GM18519 (cell line): ENCODE measurements around the gene SLC30A1.
"Not testable (repeated sequence)": the region's sequence is repeated elsewhere in the genome, so short reads cannot be mapped to it uniquely, and the experiment has no call there.

Experiments
- ATAC-seq: cut with Tn5 transposase; IDR thresholded peaks from one replicate; pipeline ENCODE4 v1.9.1; 2021; ENCODE audit warnings: mild to moderate bottlenecking, moderate library complexity; ENCODE audit not compliant: unreplicated experiment, low FRiP score

SLC30A1 gene

GRCh38 chr1:211551638-211552460 is 27.1 kb downstream of the SLC30A1 start:
- no peak for ATAC-seq

DNA sequence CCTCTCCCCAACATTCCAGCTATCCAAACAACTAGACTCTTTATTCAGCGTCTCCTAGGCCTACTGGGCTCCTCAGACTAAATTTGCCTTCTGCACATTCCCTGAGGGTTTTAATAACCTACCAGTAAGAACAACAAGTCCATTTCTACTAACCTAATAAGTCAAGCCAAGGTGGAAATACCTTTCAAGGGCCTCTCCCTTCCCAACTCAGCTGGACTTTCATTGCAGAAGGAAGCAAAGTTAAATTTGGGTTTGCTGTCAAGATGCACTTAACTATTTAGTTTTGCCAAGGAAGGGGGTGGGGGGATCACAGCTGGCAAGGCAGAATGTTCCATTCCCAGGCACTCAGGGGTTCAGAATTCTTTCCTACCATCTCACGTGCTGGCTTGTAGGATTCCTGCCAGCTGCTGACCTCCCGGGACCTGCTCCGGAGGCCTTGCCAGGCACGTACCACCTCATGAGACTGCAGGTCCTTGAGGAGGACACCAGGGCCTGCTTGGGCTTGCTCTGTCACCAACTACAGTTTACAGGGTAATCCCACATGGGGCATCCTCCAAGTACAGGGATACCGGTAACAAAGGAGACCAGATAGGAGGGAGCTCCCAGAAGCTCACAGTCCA is 29.8 kb downstream of the SLC30A1 start:
- ATAC-seq, result no peak

- no peak for ATAC-seq
These were observed 30.5 kb downstream of the SLC30A1 start for GRCh38 chr1:211548321-211549091.

- no peak for ATAC-seq
These were observed 31.3 kb downstream of the SLC30A1 start for GRCh38 chr1:211547710-211548109.

DNA sequence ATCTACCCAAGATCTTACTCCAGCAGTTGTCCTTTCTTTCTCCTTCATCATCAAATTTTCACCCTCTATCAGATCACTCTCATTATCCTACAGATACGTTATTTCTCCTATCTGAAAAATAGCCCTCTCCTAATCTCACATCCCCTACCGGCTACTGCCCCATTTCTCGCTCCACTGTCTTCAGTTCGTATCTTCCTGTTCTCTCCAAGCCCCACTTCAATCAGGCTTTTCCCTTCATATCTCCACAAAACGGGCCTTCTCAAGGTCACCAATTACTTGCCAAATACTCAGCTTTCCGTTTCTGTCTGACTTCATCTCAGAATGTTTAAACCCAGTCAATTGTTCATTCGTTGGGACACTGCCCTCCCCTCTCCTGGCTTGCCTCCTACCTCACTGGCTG is 32.4 kb downstream of the SLC30A1 start:
- no peak for ATAC-seq

DNA sequence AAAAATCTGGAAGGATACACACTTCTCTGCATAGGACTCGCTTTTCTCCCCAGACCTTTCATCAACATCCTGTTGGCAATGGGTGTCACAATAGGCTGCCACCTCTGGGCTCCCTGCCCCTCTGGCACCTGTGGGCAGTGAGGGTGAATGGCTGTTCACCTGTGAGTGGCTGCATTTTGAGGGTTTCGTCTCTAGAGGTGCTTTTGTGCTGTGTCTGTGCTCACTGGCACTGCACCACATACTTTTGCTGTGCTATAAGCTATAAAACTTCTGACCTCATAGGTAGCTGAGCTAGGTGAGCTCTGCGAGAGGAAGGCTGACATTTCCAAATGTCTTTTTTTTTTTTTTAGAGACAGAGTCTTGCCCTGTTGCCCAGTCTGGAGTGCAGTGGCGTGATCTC is 35.9 kb downstream of the SLC30A1 start:
- ATAC-seq, result no peak

- ATAC-seq, result no peak
These were observed 37.1 kb downstream of the SLC30A1 start for GRCh38 chr1:211541720-211542477.

GRCh38 chr1:211541278-211541677 is 37.7 kb downstream of the SLC30A1 start:
- no peak for ATAC-seq

DNA sequence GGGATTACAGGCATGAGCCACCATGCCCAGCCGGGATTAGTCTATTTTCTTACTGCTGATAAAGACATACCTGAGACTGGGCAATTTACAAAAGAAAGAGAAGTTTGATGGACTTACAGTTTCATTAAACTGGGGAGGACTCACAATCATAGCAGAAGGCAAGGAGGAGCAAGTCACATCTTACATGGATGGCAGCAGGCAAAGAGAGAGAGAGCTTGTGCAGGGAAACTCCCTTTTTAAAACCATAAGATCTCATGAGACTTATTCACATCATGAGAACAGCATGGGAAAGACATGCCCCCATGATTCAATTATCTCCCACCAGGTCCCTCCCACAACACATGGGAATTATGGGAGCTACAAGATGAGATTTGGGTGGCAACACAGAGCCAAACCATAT is 38.1 kb downstream of the SLC30A1 start:
- not testable (repeated sequence) for ATAC-seq

GRCh38 chr1:211538287-211538686 is 40.7 kb downstream of the SLC30A1 start:
- no peak for ATAC-seq

DNA sequence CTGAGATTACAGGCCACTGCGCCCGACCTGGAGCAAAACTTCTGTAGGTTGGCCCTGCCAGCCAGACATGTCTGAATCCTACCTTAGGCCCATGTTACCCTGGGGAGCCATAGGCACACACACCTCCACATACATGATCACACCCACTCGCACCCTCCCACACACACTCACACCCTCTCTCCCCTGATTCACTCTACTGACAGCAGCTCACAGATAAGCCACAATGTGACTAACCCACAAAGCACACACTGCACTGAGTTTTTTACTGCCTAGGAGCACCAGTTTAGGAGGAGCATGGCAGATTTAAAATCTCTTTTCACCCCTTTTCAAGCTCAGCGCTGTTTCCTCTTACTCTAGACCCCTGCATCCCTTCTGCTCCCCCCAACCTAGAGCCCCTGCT is 41.7 kb downstream of the SLC30A1 start:
- ATAC-seq, result no peak

DNA sequence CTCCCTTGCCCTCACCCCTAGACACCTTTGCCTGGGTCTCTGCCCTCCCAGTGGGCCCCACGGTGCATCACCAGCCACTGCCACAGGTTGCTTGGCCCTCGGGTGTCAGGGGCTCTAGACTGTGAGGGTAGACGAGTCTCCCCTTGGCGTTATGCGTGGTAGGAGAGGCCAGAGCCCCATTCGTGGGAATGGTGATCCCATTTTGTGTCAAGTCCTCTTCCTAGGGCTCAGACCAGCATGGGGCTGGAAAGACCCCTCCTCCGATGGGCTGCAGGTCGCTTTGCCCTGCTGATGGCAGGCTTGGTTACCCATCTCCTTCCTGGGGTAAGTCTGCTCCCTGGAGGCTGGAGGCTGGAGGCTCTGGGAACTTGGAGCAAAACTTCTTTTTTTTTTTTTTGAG is 42.4 kb downstream of the SLC30A1 start:
- no peak for ATAC-seq

DNA sequence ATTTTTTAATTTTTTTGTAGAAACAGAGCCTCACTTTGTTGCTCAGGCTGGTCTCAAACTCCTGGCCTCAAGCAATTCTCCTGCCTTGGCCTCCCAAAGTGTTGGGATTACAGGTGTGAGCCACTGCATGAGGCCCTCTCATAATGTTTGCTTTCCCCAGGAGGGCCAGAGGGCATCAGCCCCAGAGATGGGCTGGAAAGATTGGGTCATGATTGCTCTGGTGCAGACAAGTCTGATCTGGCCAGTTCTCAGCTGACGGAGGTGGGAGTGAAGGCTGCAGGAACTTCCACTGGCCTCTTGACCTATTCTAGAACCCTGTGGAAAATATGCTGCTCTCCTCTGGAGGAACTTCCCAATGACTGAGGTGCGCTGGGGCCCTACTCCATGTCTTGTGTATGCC is 43.6 kb downstream of the SLC30A1 start:
- no peak for ATAC-seq

GRCh38 chr1:211534545-211535291 is 44.2 kb downstream of the SLC30A1 start:
- ATAC-seq, result no peak

DNA sequence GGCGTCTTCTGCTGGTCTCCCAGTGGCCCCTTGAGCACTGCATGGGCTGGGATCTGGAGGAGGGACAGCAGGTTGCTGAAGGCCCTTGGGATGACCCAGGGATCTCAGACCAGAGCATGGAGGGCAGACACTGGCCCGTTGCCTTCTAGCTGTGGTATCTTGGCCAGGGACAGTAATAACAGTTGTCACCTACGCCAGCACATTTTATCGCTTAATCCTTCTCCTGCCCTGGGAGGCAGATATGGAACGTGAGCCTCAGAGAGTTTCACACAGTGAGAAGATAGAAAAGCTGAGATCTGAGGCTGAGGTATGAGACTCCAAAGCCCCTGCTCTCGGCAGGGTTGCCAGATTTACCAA is 46.9 kb downstream of the SLC30A1 start:
- no peak for ATAC-seq

- ATAC-seq, result no peak
These were observed 47.5 kb downstream of the SLC30A1 start for GRCh38 chr1:211531194-211532087.

- ATAC-seq, result no peak
These were observed 48.9 kb downstream of the SLC30A1 start for GRCh38 chr1:211530102-211530501.

DNA sequence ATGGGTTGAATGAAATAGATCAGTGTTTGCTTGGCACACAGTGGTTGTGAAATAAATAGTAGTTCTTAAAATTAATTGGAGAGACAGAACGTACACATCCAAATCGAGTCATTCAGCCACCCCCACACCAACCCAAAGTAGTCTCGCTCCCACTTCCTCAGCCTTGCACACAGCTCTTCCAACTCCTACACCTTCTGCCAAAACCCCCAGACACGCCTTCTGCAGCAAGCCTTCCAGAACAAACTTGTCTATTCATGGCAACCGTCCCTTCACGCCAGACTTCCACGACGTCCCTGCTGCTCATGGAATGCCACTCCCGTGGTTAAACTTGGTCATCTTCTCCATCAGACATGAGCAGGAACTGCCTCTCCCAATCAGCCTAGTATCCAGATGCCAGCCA is 49.5 kb downstream of the SLC30A1 start:
- no peak for ATAC-seq

DNA sequence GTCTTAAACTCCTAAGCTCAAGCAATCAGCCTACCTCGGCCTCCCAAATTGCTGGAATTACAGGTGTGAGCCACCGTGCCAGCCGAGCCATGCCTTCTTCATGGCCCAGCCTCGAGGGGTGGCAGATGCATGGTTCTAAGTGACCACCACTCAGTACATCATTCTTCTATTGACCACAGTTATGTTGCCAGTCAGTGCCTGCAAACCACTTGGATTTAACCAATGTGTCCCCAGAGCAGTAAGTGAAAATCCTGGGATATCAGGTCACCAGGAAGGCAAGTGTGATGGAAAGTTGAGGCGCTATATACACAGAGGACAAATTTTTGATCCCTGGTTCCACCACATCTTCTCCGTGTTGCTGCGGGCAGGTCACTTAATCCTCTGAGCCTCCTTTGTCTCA is 50.0 kb downstream of the SLC30A1 start:
- no peak for ATAC-seq
